GM19328 (cell line): ENCODE results near the gene TMEM170A.

ENCODE experiments used
- ATAC-seq: cut with Tn5 transposase; IDR thresholded peaks from one replicate; pipeline ENCODE4 v1.9.1; 2021; ENCODE audit warnings: mild to moderate bottlenecking, moderate library complexity; ENCODE audit not compliant: unreplicated experiment

TMEM170A gene

DNA sequence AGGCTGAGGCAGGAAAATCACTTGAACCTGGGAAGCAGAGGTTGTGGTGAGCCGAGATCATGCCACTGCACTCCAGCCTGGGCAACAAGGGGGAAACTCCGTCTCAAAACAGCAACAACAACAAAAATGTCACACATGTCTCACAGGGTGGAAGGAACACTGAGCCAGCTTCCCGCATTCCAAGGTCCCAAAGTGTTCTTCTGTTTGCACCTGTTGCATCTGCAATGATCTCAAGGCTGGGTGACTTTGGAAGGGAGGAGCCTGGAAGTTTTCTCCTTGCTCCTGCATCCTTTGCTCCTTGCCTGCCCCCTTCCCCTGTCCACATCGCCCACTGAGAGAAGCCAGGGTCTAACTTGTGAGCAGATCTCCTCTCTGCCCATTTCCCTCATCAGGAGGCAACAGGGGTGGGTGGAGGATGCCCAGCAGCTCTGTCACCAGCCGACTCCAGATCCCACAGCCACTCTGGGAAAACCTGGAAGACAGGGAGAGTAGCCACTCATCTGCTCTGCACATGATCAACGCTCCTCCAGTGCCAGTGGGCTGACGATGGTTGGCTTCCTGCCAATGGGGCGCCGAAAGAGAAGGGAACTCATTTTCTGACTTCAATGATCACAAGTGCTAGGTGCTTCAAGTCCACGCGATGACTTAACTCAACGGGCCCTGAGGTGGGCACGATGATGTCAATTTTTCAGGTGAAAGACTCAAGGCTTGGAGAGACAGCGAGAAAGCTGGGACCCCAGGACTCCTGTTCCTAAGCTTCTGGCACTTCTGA, 18.1 kb upstream of the TMEM170A start:
- ATAC-seq, result no peak

DNA sequence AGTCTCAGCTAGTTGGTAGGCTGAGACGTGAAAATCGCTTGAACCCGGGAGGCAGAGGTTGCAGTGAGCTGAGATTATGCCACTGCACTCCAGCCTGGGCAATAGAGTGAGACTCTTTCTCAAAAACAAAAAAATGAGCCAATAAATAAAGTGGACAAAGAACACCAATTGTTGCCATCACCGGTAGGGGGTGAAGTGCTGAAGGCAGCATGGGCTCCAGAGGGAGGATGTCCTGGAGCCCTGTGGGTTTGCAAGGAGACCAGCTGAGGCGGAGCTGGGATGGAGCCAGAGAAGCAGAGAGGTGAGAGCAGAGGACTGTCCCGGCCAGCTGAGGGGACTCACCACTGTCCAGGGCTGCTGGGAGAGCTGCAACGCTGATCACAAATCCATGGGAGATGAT, 17.0 kb upstream of the TMEM170A start:
- no peak for ATAC-seq

DNA sequence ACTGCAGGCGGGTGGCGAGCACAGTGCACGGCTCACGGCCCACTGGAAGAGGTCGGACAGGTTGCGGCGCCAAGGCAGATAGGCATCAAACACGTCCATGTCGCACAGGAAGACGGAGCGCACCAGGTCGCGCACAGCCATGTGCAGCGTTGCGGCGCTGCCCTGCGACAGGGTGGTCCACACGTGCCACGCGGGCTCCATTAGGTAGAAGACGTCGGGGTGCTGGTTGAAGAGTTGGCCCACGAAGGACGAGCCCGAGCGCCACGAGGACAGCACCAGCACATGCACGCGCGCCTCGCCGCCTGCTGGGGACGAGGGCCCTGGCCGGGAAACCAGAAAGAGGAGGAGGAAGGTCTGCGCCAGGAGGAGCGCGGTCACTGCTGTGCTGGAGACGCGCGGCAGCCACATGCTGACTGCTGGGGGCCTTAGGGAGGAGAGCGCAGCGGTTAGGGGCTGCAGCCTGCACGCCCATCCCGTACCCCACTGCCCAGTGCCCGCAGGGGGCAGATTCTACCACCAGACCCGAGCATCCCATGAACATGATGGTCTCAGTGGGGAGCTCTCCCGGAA, 15.0 kb upstream of the TMEM170A start:
- ATAC-seq, result no peak

DNA sequence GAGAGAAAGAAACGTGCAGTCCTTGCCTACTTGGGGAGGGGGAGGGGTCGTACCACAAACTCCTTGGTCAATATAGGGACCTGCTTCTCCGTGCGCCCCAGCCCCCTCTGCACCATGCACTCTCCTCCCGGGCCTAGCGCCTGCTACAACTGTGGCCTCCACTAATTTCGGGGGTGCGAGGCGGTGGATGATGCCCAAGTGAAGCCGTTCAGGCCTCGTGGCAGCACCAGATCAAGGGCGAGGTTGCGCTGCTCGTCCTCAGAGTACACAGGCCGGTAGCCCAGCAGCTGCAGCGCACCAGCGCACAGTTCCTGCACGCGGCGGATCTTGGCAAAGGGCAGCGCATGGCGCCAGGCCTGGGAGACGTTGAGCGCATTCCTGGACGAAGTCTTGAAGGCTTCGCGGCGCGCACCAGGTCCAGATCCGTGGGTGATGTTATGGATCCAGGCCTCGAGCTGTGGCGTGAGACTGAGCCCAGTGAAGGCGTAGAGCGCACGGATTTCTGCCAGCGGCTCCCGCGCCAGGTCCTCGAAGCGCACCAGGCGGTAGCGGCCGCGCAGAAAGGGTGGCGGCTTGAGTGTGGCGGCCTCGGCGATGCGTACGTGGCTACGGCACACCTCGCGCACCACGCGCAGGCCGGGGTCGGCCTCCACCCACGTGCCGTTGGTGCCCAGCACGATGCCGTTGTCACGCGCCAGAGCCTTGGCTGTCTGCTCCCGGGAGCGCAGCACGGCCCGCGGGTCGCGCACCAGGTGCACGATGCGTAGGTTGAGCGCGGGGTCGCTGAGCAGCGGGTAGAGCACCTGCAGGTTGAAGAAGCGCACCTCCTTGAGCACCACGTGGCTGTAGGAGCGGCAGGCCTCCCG, 14.2 kb upstream of the TMEM170A start:
- ATAC-seq, result no peak

DNA sequence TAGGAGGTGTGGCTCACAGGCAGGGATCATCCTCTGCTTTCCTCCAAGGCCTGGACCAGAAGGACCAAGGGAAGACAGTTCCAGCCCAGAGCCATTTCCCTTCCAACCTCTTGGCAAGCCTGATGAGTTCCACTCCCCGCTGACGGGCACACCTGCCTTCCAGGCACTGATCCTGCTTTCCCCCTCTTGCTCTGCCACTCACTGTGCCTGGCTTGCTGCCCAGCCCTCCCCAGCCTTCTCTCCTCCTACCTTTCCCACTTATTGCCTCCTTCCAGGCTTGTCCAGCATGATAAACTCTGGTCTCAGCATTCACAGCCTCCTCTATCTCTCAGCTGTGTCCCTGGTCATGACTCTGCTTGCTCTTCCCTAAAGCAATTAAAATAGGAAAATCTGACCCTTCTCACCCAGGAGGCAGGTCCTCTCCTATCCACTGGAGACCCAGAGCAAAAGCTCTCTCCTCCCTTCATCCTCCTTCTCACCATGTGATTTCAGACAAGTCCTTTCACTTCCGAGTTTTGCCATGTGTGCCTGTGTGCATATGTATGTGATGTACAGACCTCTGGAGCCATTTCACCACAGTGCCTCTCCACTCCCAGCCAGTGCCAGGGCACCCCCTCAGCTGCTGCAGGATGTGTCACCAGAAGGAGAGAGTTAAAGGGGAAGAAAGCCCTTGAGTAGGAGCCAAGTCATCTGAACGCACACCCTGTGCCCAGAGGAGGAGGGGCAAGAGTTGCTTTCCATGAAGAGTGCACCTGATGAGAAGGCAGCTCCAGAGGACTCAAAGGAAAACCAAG, 13.4 kb upstream of the TMEM170A start:
- ATAC-seq, result no peak

DNA sequence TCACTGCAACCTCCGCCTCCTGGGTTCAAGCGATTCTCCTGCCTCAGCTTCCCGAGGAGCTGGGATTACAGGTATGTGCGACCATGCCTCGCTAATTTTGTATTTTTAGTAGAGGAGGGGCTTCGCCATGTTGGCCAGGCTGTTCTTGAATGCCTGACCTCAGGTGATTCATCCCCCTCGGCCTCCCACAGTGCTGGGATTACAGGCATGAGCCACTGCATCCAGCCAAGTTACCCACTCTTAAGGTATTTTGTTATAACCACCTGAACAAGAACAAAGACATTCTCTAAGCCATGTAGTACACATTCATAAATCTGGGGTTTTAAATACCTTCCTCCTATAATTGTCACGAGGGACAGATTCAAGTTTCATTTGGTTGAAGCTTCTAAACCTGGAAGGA, 12.3 kb upstream of the TMEM170A start:
- ATAC-seq, result no peak

DNA sequence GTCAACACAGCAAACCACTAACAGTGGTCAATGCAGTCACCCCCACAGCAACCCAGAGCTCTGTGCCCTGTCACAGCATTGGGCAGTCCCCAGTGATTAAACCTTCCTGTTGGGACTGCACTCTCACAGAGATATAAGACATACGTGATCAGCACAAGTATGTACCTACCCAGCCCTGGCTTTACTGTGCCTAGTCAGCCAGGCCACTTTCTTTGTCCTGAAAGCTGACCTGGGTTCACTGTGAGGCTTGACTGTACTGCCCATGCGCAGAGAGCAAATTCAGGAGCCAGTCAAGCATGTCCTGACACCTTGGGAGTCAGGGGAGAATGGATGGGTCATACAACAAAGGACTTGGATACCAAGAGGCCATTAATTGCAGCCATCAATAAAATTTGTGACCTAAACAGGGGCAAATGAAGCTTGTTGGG, 10.9 kb upstream of the TMEM170A start:
- no peak for ATAC-seq

DNA sequence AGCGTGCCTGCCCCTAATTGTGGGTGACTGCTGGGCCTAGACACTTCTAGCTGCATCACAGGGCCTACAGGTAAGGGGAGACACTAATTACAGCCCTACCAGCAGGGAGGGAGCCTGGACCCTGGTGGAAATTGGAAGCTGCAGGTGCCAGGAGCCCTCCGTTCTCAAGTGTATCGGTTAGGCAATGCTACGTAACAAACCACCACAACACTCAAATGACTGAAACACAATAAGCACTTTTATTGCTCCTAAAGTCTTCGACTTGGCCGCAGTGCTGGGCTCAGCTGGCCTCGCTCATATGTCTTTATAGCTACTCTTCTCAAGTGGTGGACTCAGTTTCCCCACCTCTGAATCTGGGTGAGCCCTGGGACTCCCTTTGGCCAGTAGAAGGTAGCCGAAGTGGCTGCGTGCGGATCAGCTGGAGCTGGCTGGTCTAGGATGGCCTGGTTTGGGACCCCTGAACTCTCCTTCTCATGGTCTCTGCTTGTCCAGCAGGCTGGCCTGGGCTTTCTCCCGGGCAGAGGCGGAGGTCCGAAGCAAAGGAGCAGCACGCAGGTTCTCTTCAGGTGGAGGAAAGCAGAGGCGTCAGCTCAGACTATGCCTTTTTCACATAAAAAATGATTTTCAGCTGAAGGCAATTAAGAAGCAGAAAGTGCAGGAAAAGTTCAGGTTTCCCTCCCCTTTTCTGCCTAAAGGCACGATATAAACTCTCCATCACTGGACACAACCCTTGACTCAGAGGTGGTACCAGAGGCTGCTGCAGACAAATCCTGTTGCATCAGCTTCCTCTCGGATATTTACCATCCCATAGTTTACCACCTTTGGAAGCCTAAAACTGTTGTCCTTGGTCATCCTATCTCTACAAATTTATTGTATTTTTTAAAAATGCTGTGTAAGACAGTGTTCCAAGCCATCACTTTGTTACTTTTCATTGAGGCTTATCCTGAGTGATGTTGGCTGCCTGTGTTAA, 8.7 kb upstream of the TMEM170A start:
- ATAC-seq, result no peak

DNA sequence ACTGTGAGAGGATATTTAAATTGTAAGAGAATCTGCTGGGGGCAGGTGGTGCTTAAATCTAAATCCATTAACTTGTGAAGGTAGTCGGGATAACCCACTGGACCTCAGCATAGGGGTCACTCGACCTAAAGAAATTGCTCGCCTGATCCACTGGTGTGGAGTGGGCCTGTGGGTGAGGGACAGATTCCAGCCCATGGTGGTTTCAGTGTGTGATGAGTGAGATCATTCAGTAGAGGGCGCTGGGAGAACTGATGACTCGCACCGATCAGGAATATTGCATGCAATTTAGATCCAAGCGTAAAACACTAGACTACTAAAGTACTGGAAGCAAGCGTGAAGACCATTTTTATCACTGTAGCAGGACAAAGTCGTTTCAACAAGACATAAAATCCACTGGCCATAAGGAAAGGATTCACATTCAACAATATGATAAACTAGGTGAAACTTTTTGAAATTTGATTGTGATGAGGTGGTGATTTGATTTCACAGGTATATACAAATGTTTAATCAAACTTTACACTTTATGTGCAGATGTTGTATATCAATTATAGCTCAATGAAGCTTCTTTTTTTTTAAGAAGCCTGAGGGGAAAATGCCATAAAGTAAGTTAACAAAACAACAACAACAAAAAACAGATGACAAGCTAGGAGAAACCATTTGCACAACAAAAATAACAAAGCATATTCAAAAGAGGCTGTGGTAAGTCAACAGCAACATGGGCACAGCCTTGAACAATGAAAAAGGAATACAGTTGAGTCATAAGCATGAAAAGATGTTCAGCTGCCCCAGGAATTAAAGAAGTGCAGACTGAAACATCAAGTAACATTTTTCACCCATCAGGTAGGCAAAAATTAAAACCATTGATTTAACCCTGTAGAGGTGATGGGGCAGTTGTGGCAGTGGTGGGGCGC, 7.5 kb upstream of the TMEM170A start:
- ATAC-seq, result peak; percentile 57

DNA sequence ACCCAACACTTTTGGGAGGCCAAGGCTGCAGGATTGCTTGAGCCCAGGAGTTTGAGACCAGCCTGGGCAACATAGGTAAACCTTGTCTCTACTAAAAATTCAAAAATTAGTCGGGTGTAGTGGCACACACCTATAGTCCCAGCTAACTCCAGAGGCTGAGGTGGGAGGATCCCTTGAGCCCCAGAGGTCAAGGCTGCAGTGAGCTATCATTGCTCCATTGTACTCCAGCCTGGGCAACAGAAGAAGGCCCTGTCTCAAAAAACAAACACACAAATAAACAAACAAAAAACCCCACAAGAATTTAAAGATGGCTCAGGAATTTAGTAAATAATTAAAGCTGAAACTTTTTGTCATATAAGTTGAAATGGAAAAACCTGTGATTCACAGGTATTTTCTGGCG, 2.3 kb upstream of the TMEM170A start:
- no peak for ATAC-seq

DNA sequence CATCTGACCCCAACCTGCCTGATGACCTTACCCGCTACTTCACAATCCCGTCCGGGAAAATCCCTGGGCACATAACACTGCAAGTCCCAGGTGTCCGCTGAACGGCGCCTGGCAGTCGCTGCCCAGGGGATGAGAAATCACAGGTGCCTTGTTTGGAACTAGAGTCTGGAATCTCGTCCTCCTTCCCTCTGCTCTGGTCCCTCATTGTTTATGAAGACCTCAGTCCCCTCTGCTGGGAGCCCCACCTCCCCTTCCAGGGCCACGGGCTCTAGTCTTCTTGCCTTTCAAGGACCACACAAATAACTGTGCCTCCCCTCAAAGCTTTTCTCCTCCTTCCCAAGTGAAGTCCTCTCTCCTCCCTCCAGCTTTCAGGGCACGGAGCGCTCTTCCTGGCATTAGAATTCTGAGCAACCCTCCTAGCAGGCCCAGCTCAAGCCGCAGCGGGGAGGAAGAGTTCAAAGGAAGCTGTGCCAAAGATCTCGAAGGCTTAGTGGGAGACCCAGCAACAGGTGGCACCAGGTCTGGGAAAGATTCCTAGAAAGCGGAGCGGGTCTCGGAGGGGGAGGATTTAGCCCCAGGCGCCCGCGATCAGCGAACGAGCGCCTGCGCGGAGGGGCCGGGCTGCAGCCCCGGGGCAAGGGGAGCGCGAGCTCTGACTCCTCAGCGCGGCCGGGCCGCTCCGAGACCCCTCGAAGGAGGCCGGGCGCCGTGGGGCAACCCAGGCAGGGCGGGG, 934 bp downstream of the TMEM170A start:
- peak; percentile 5 for ATAC-seq

DNA sequence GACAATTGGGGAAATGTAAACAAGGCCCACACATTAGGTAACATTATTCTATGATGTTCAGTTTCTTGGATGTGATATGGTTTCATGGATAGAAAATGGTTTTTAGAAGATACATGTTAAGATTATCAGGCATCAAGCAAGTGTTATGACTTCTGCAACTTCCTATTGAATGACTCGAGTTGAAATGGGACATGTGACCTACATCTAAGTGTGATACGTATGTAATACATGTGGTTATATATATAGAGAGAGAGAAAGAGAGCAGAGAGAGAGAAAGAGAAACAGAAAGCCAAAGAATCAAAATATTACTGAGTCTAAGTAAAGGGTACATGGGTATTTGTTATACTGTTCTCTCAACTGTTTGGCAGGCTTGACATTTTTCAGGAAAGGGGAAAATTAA, 1.7 kb downstream of the TMEM170A start:
- ATAC-seq, result no peak

DNA sequence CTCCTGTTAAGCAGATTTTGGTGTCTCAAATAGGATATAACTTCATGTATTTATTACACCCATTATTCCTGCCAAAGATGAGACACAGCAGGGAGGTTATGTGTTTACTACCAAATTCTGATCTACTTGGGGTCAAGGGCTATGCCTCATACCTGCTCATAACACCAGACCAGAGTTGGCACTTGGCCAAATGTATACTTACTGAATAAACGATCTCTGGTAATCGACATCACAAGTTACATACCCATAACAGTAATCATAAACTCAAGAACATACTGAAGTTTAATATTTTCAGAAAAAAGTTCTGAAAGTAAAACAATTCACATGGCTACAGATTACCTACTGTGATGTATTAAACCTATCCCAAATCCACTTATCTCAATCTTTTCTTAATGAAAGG, 2.9 kb downstream of the TMEM170A start:
- no peak for ATAC-seq

DNA sequence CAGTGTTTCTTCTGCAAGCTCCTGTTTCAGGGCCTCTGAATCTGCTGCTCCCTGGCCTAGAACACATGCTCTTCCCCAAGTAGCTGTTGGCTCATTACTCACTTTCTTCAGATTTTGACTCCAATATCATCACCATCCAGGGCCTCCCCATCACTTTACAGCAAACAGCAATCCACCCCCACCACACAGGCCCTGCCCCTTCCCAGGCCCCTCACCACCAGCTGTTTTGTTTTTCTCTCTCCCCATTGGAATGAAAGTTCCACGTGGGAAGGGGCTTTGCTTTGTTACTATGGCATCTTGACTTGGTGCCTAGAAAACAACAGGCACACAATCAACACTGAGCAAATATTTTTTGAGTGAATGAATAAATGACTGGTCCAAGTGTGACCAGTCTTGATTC, 4.0 kb downstream of the TMEM170A start:
- ATAC-seq, result no peak

DNA sequence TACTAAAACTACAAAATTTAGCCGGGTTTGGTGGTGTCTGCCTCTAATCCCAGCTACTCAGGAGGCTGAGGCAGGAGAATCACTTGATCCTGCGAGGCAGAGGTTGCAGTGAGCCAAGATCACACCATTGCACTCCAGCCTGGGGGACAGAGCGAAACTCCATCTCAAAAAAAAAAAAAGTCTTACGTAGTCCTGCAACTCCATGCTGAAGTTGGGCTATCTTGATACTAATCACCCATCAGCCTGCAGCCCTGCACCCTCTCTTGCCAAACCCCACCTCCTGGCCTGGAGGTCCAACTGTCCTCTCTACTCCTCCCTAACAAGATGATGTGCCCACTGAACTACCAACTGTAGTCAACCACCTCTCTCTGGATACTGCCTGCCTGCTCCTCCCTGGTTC, 4.8 kb downstream of the TMEM170A start:
- no peak for ATAC-seq

DNA sequence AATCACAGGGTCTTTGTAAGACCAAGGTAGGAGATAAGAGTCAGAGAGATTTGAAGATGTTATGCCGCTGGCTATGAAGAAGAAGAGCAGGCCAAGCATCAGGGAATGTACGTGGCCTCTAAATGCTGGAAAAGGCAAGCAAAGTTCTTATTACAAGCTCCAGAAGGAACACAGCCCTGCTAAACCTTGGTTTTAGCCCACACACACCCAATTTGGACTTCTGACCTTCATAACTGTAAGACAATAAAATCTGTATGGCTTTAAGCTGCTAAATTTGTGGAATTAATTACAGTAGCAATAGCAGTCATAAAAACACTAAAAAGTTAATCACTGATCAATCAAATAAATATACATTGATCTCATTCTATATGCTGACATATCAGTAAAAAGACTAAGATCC, 6.0 kb downstream of the TMEM170A start:
- no peak for ATAC-seq

DNA sequence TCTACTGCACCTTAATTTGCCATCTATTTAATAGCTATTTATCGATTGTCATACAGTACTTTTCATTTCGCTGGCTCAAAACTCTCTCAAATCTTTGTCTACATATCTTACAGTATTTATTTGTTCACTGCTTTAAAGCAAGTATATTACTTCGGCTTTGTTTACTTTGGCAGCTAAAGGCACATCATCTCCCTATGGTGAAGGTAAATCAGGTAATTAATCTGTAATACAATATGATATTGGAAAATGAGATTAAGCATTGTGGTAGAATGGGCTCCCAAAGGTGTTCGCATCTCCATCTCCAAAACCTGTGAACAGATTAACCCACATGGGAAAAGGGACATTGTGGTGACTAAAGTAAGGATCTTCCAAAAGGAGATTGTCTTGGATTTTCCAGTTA, 6.5 kb downstream of the TMEM170A start:
- no peak for ATAC-seq

DNA sequence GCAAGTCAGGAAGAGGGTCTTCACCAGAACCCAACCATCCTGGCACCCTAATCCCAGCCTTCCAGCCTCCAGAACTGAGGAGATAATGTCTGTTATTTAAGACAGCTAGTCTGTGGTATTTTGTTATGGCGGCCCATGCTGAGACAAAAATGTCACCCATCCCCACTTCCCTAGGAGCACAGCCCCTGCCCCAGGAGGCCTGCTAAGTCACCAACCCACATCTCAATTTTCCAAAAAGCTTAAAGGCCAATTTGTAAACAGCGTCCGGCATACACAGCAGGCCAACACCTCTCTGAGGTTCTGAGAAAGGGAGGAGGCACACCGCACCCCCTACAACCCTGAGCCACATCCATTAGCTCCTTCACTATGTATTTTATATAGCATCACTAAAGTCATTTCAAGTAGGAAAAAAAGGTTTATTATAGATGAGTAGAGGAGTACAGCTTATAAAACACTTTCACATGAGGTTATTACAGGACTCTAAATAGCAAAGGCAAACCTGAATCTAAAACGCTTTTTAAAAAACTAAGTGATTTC, 6.9 kb downstream of the TMEM170A start:
- no peak for ATAC-seq
